ENCODE results near the gene TSPOAP1.

TSPOAP1 gene

DNA sequence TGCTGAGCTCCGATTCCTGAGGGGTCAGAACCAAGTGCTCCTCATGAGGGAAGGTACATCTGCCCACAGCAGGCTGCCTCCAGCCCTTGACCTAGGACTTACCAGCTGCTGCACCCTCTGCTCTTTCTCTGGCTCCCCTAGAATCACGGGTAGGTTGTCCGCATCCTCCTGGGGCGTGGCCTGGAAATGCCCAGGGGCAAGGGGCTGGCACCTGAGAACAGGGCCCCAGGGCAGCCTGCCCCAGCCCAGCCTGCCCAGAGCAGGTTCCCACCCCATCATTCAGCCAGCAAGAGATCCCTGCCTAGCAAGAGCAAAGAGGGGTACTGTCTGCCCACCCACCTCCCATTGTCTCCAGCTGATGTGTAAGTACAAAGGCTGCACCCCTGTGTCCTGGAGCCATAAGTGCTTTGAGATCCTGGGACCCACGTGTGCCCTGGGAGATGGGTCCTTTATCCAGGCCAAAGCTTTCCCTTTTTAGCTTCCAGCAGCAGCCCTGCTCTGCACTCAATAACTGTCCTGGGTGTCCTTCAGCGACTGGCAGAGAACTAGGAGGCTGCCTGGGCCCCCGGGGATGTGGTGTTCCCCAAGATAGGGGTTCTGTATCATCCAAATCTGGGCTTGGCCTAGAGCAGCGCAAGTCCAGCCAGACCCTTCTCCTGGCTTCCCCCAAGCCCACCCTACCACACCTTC is 5.1 kb downstream of the TSPOAP1 start:
- no peak overlapping the region for H3K4me3 ChIP-seq (ENCODE audit: low read length)
- TF ChIP-seq ZNF274 (IDR thresholded peaks at IDR 0.05; ENCODE audit: low read depth, low read length): no peak

GRCh38 chr17:58322581-58323185 is 5.9 kb downstream of the TSPOAP1 start:
- H3K4me3 ChIP-seq (ENCODE audit: low read length): no peak overlapping the region
- TF ChIP-seq ZNF274 (IDR thresholded peaks at IDR 0.05; ENCODE audit: low read depth, low read length): no peak

DNA sequence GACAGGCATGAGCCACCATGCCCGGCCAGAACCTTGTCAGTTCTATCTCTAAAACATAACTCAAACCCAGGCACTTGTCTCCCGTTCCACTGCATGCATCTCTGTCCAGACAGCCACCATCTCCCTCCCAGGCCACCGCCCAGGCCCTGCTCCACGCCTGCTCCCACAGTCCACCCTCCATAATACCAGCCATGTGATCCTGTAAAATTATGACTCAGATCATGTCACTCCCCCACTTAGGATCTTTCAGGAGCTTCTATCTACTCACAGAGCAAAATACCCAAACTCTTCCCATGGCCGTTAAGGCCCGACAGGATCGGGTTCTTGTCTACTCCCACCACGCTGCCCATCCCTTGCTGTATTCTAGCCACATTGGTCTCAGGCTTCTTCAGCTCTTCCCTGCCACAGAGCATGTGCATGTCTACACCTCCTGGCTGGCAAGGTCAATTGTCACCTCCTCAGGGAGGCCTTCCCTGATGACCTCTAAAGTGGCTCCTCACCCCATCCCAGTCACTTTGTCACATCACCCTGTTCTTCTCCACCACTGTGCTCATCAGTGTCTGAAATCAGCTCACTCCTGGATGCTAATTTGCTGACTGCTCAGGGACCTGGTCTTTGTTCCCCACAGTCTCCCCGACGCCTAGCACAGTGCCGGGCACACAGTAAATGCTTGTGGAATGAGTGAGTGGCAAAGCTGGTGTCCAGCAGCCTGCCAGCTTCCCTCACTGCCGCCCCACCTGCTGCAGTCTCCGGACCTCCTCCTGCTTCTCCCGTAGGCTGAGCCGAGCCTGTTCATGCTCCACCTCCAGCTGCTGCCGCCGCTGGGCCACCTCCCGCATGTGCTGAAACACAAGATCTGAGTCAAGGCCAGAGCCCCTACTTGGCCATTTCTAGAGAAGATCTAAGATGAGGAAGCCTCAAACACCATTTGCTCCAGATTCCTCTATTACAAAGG is 6.7 kb downstream of the TSPOAP1 start:
- TF ChIP-seq ZNF274 (IDR thresholded peaks at IDR 0.05; ENCODE audit: low read depth, low read length): no peak
- H3K4me3 ChIP-seq (ENCODE audit: low read length): no peak overlapping the region

DNA sequence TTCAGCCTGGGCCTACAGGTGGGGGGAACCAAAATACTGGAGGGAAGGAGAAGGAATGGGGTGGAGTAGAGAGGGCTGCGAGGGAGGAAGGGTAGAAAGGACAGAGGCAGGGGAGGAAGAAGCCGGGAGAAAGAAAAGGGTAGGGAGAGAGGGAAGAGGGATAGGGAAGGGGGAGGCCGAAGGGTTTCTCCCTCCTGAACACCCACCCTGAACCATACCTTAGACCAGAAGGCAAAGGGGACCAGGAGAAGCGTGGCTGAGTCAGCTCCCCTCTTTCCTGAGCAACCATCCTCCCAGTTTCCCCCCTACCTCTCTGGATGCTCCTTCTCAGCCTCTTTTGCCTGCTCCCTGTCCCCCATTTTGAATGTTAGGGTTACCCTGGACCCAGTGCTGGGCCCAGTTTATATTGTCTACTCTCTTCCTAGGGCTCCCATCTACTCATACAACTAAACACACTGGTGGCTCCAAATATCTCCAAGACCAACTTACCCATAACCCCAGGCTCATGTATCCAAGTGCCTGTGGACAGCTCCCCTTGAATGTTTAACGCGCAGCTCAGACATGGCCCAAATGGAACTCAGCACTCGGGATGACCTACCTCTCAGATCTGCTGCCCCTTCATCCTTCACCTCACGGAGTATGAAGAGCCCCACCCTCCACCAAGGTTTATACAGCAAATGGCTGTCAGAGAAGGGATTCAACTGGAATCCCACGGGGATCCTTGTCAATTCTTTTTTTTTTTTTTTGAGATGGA is 7.8 kb downstream of the TSPOAP1 start:
- TF ChIP-seq ZNF274 (IDR thresholded peaks at IDR 0.05; ENCODE audit: low read depth, low read length): no peak
- no peak overlapping the region for H3K4me3 ChIP-seq (ENCODE audit: low read length)

GRCh38 chr17:58320163-58320558 is 8.4 kb downstream of the TSPOAP1 start:
- H3K4me3 ChIP-seq (ENCODE audit: low read length): no peak overlapping the region
- TF ChIP-seq ZNF274 (IDR thresholded peaks at IDR 0.05; ENCODE audit: low read depth, low read length): no peak

GRCh38 chr17:58319173-58320162 is 9.1 kb downstream of the TSPOAP1 start:
- TF ChIP-seq ZNF274 (IDR thresholded peaks at IDR 0.05; ENCODE audit: low read depth, low read length): no peak

DNA sequence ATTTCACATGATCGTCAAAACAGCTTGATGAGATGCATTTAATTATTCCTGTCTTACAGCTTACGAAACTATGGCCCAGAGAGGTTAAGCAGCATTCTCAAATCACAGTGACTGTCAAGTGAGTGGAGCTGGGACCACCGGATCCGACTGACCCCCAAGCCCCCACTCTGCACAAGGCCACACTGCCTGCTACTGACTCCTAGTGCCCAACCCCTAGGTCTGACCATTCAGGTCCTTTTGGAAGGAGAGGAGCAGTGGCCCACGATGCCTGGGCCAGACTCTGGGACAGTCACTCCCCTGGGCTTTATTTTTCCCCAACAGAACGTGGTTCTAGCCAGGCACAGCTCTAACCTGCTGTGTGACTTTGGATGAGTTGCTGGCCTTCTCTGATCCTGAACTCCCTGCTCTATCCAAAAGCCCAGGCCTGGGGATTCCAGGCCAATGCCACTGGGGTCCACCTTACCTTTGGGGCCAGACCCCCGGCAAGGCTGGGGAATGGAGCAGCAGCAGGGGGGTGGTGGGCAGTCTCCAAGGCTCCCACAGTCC is 9.9 kb downstream of the TSPOAP1 start:
- TF ChIP-seq ZNF274 (IDR thresholded peaks at IDR 0.05; ENCODE audit: low read depth, low read length): no peak
- H3K4me3 ChIP-seq (ENCODE audit: low read length): no peak overlapping the region

More at GRCh38 chr17:58319173-58320162, 9.1 kb downstream of the TSPOAP1 start:
- no peak overlapping the region for H3K4me3 ChIP-seq (ENCODE audit: low read length)

DNA sequence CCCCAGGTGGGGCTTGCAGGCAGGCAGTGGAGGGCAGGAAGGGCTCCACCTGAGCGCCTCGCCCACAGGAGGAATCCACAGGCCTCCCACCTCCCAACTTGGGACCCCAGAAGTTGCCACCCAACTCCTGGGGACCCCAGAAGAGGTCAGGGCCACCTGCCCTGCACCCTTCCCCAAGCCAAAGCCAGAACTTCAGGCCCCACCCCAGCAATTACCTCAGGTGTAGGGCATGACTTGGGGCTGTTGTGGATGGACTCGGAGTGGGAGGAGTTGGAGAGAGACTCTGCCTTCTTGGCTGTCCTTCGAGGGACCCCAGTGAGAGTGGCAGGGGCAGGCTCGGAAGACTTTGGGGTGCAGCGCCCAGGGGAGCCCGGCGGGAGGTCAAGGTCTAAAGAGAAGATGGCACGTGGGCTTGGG is 10.5 kb downstream of the TSPOAP1 start:
- no peak for TF ChIP-seq ZNF274 (IDR thresholded peaks at IDR 0.05; ENCODE audit: low read depth, low read length)
- H3K4me3 ChIP-seq (ENCODE audit: low read length): no peak overlapping the region

DNA sequence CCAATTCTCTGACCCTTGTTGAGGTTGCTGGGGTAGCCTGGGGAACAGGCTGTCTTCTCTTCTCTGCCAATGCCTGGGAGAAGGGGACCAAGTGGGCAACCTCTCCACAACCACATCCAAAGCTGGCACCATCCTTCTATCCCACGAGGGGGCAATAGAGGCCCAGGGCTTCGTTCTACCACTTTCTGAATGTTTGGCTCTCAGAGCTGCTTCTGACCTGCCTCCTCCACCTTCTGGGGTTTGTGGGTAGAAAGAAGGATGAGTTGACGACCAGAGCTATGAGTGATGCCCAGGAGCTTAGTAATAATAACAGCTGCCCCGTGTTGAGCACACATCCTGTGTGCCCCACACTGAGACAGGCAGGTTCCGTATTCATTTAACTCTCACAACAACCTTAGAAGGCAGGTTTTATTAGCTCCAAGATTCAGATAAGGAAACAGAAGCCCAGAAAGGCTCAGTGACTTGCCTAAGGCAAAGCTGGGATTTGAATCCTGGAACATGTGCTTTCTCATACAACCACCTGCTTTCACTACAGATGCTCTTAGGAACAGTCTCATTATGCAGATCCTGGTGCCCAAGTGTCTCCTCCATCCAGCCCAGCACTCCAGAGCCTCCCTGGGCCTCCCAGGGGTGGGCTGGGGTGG is 11.1 kb downstream of the TSPOAP1 start:
- no peak for TF ChIP-seq ZNF274 (IDR thresholded peaks at IDR 0.05; ENCODE audit: low read depth, low read length)
- H3K4me3 ChIP-seq (ENCODE audit: low read length): no peak overlapping the region

- no peak for TF ChIP-seq ZNF274 (IDR thresholded peaks at IDR 0.05; ENCODE audit: low read depth, low read length)
- H3K4me3 ChIP-seq (ENCODE audit: low read length): no peak overlapping the region
Measured at GRCh38 chr17:58316260-58316960, 12.2 kb downstream of the TSPOAP1 start.

DNA sequence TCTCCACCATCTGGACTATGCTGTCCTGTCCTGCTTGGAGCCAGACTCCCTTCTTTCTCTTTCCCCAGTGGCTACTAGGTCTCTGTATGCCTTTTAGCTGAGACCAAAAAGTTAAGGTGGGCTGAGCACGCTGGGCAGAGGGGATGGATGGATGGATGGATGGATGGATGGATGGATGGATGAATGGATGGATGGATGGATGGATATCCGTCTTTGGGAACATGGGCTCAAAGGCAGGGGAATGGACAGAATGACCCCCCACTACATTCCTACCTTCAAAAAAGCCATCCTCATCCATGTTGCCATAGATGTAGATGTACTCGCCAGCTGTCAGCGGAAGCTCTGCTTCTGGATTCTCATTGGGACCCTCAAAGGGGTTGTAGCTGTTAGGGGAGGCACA is 12.8 kb downstream of the TSPOAP1 start:
- no peak for TF ChIP-seq ZNF274 (IDR thresholded peaks at IDR 0.05; ENCODE audit: low read depth, low read length)
- H3K4me3 ChIP-seq (ENCODE audit: low read length): no peak overlapping the region
